Thyroid gland (tissue), 4 donors: ENCODE data around the gene MS4A6E.

Experiments
- POLR2A ChIP-seq, 2 donors: fragments of 450-650 bp; IDR thresholded peaks; one replicate each; pipeline ENCODE4 v1.6.1; 2017; ENCODE audit warnings: antibody characterized with exemption in 2 of 2, mild to moderate bottlenecking in 2 of 2, moderate library complexity in 1 of 2
- TF ChIP-seq, protein P1 (sequence below), 6 experiments: fragments of 200-600 bp in 3 of 6; fragments of 450-650 bp in 3 of 6; sonication (generic) in 3 of 6; IDR thresholded peaks; one replicate each; pipeline ENCODE4 v1.5.1; 2016 to 2019; ENCODE audit warnings: antibody characterized with exemption in 6 of 6, mild to moderate bottlenecking in 2 of 6, inconsistent platforms in 1 of 6, moderate library complexity in 1 of 6

DNA sequence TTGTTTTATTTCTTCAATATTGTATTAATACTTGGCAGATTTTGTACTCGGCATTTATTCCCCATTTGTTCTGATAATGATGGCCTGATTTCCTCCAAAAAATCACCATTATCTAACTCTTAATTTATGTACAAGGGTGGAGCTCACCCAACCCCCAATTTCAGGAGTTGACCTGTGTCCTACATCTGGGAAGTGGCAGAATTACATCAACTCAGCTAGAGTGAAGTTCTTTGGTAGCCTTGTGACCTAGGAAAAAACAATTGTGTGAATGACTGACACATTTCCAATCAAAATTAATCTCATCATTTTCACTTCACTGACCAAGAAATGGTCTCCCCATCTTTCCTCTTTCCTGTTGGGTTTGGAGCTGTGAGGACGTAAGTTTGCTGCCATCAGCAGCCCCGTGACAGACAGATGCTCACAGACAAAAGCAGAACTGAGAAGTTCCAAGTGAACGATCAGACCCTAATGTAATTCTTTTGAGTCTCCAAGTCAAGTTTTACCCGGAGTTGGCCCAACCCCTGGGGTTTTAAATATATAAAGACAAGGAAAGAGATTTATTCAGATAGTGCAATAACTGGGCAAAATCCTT lies 16.6 kb upstream of the MS4A6E start:
- TF ChIP-seq, protein P1, sequence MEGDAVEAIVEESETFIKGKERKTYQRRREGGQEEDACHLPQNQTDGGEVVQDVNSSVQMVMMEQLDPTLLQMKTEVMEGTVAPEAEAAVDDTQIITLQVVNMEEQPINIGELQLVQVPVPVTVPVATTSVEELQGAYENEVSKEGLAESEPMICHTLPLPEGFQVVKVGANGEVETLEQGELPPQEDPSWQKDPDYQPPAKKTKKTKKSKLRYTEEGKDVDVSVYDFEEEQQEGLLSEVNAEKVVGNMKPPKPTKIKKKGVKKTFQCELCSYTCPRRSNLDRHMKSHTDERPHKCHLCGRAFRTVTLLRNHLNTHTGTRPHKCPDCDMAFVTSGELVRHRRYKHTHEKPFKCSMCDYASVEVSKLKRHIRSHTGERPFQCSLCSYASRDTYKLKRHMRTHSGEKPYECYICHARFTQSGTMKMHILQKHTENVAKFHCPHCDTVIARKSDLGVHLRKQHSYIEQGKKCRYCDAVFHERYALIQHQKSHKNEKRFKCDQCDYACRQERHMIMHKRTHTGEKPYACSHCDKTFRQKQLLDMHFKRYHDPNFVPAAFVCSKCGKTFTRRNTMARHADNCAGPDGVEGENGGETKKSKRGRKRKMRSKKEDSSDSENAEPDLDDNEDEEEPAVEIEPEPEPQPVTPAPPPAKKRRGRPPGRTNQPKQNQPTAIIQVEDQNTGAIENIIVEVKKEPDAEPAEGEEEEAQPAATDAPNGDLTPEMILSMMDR (IDR thresholded peaks at IDR 0.05) = no peak
- TF ChIP-seq POLR2A (IDR thresholded peaks at IDR 0.05) = no peak
